HL-60 (cell line): ENCODE measurements around the gene TBC1D5.

Source experiments
- DNase-seq, 2 experiments: peaks; one replicate each; pipeline ENCODE4 v3.0.0-alpha.2; 2010 to 2020; ENCODE audit warnings: low read depth in 1 of 2, low spot score in 1 of 2
- H3K27ac ChIP-seq: fragments of 250-450 bp; sonication (Bioruptor Pico); replicated peaks from 2 replicates; pipeline ENCODE4 v1.5.1; 2020; ENCODE audit warnings: mild to moderate bottlenecking, moderate library complexity
- H3K27me3 ChIP-seq: fragments of 250-450 bp; sonication (Bioruptor Pico); 2 replicates; pipeline ENCODE4 v1.5.1; 2021; ENCODE audit warnings: mild to moderate bottlenecking, moderate library complexity; ENCODE audit not compliant: insufficient read depth, poor library complexity, severe bottlenecking
- H3K4me3 ChIP-seq: replicated peaks from 2 replicates; pipeline ENCODE4 v1.5.1; 2011; ENCODE audit warnings: mild to moderate bottlenecking, control low read depth, low read length; ENCODE audit not compliant: insufficient read depth
- CTCF ChIP-seq: IDR thresholded peaks from one replicate; pipeline ENCODE4 v1.5.1; 2011; ENCODE audit warnings: low read length, control low read depth, inconsistent platforms; ENCODE audit not compliant: insufficient read depth
- GABPA ChIP-seq: IDR thresholded peaks from 2 replicates; pipeline ENCODE4 v1.6.1; 2012; ENCODE audit warnings: low read depth
- POLR2AphosphoS5 ChIP-seq: IDR thresholded peaks from 2 replicates; pipeline ENCODE4 v1.6.1; 2012; ENCODE audit warnings: low read depth
- REST ChIP-seq: IDR thresholded peaks from 2 replicates; pipeline ENCODE4 v1.6.1; 2012; ENCODE audit warnings: low read depth; ENCODE audit not compliant: insufficient replicate concordance
- SPI1 ChIP-seq: IDR thresholded peaks from 2 replicates; pipeline ENCODE4 v1.6.1; 2012; ENCODE audit warnings: low read depth, mild to moderate bottlenecking, borderline replicate concordance

The TBC1D5 gene

GRCh38 chr3:17187589-17188184, 554.7 kb downstream of the TBC1D5 start:
- H3K4me3 ChIP-seq, result no peak overlapping the region
- DNase-seq, result no peak
- no peak for TF ChIP-seq POLR2AphosphoS5
- no peak for TF ChIP-seq GABPA
- TF ChIP-seq CTCF, result no peak
- TF ChIP-seq SPI1, result no peak
- no peak for TF ChIP-seq REST
- H3K27me3 ChIP-seq, result no peaks in the 10 kb centered on the region
- H3K27ac ChIP-seq, result no peak overlapping the region

- H3K4me3 ChIP-seq, result no peak overlapping the region
- TF ChIP-seq REST (no peak), CTCF (no peak), GABPA (no peak), SPI1 (no peak), POLR2AphosphoS5 (no peak)
- no peak overlapping the region for H3K27ac ChIP-seq
- no peak for DNase-seq
- no peaks in the 10 kb centered on the region for H3K27me3 ChIP-seq
Observed at GRCh38 chr3:17183951-17184550, 558.4 kb downstream of the TBC1D5 start.

- H3K27me3 ChIP-seq, result no peaks in the 10 kb centered on the region
- DNase-seq, result no peak
- H3K4me3 ChIP-seq, result no peak overlapping the region
- H3K27ac ChIP-seq, result no peak overlapping the region
- TF ChIP-seq POLR2AphosphoS5, result no peak
- no peak for TF ChIP-seq REST
- TF ChIP-seq CTCF, result no peak
- TF ChIP-seq GABPA, result no peak
- no peak for TF ChIP-seq SPI1
Observed at GRCh38 chr3:17182166-17182565, 560.3 kb downstream of the TBC1D5 start.
